T follicular helper cell (primary cell): ENCODE results near the gene TBX2.
A peak's percentile ranks its signal among the peaks of the same experiment; 100 is the strongest.

Experiments used
- DNase-seq: peaks from one replicate; pipeline ENCODE4 v3.0.0-alpha.2; 2020; ENCODE audit warnings: low read depth

TBX2 gene

DNA sequence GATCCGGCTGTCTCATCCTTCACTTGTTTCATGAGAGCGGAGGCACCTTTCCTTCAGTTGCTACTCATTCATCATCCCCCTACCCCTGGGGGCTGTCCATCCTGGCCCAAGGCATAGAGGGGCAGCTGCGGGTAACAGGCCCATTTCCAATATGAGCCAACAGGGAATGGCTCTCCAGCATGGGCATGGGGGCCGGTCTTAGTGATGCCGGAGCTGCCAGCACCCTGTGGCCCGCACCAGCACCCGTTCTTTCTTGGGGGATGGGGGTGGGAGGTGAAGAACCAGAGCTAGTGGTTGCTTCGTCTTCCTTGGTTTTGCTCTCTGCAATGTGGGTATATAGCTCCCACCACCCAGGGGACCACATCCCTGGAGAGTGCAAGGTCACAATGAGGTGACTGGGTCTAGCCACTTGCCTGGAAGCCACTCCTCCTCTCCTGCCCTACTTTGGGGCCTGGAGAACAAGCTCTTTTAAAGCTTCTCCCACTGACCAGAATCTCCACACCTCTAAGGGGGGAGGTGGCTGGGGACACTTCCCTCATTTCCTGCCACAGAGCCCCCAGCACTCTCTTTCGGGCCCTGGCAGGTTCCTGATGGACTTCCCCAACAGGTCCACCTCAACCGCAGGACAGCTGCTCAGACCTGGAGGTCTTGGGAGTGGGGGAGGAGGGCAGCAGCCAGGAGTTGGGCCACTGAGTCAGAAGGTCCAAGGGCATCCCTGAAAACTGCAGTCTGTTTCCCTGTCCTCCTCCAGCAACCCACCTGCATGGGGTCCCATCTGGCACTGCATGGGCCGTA, 11.9 kb upstream of the TBX2 start:
- DNase-seq = no peak

DNA sequence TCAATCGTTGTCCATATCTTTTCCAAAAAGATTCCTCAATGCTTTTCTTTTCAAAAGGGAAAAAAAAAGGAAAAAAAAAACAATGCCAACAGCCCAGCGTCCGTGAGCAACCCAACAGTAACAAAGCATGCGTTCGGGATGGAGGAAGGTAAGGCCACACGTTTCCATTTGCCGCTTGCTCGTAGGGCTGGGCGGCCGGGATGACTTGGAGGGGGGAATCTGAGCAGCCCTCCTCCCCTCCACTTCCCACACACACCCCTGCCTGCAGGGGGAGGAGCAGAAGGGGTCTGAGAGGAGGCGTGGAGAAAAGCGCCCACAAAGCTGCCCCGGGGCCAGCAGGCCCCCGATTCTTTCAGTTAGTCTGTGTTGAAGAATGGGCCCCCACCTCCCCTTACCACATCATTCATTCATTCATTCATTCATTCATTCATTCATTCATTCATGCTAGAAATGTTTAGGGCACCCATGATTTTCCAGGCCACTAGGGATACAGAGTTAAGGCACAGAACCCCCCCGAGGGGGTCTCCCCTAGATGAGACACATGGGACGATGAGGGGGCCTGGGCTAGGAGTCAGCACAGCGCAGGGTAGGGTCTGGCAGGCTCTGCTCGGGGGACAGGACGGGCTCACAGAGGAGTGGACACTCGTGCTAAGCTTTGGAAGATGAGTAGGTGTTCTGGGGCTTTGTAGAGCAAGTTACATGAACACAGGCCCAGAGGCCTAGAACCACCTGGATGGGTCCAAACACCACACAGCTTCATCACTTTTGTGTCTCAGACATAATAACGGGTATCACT, 10.9 kb upstream of the TBX2 start:
- DNase-seq = no peak

GRCh38 chr17:61389670-61390478, 9.8 kb upstream of the TBX2 start:
- DNase-seq = peak; percentile 17

DNA sequence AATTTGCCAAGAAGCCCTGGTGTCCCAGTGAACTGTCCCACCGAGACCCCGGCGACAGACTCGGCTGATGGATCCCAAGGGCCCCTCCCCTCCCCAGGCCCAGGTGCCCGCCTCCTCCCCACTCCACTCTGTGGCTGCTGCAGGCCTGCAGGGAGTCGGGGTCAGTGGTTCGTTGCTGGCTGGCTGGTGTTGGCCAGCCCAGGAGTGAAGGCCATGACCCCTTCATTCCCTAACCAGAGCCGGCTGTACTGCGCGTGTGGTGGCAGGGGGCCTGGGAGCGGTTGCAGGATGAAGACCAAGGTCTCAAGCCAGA, 9.2 kb upstream of the TBX2 start:
- DNase-seq = no peak

DNA sequence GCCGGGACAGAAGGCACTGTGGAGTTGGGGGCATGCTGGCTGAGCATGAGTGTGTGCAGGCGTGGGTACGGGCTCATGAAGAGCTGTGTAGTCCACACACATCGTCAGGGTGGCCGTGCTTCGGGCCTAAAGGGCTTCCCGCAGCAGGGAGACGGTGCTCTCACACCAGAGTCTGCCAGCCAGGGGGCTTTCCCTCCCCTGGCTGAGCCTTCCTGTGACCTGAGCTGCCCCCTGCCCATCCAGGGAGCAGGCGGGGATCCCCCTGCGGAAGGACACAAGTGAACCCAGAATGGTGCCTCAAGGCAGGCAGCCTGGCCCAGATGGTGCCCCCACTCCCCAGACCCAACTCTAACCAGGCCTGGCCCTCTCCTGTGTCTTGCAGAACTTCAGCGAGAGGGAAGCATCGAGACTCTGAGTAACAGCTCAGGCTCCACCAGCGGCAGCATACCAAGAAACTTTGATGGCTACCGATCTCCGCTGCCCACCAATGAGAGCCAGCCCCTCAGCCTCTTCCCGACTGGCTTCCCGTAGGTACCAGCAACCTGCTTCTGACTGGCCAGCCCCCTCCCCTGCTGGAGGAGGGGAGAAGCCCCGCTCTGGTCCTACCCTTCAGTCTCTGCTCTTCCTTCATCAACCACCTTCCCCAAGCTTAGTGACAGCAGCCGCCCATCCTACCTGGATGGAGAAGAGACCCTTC, 7.9 kb upstream of the TBX2 start:
- no peak for DNase-seq

GRCh38 chr17:61392679-61393078, 7.0 kb upstream of the TBX2 start:
- DNase-seq = no peak

DNA sequence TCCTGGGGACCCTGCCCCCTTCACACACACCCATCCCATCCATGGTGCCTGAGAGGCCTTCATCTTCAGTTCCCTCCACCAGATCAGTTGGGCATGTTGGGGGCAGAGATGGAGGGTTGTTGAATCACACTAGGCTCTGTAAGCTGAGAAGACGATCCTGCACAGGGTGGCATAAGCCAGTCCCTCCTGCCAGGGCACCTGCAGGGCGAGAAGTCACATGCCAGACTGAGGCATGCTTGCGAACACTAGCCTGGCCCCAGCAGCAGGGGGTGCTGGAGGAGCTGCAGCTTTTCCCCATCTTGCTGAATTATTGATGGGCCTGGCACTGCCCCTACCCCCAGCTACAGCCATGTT, 6.1 kb upstream of the TBX2 start:
- DNase-seq = no peak

- DNase-seq = no peak
These were observed 5.6 kb upstream of the TBX2 start for GRCh38 chr17:61393904-61394629.

DNA sequence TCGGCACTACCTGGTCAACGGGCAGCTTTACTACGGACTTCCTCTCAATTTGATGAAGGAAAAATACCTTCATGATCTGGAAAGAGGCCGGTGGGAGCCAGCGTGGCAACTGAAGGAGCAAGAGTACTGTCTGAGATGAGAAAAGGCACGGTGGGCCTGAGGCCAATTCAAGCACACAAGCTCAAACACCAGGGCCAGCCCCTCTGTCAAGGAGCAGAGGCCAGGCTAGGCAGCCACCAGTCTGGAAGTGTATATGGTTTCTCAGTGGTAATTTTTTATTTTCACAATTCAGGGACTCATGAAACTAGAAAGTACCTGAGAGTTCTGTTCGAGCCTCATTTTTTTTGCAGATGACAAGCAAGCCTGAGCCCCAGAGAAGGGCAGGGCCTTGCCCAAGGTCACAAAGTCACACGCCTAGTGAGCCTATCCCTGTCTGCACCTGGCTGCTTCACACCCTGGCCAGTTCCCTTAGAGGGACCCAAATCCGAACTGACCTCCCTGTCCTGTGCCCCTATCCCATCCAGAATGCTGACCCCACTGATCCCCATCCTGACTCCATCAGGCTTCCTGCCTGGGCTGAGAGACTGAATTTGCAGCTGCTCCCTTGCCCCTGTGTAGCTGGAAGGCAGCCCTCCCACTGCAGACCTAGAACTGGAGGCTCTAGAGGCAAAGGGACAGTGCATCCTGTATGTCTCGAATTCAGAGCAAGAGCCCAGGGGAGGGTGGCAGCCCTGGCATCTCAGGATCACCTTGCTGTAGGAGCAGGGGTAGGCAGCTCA, 4.8 kb upstream of the TBX2 start:
- DNase-seq = no peak

GRCh38 chr17:61395409-61395982, 4.1 kb upstream of the TBX2 start:
- DNase-seq = no peak

DNA sequence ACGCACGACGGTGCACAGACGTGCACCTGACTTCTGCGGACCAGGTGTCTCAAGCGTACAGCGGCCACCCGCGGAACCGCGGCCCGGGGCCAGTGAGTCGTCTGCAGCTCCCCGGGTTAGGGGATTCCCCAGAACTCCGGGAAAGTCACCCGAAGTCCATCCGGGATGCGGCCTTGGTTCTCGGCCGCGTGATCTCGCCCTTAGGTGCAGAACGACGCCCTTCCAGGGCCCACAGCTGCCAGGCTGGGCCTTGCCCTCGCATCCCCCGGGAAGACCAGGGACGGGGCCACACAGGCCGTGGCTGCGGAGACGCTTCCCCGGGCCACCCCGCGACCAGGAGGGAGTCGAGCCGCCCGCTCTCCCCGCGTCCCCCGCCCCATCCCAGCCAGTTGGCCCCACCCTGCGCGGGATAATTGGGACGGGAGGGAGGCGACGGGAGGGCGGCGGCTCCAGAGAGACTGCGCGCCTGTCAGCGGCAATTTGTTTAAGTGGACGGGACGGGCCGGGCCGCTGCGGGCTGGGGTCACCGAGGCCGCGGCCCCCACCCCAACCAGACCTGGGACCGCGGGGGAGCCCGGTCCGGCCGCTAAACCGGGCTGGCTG, 3.6 kb upstream of the TBX2 start:
- DNase-seq = no peak

GRCh38 chr17:61396586-61397085, 3.0 kb upstream of the TBX2 start:
- DNase-seq = no peak

- DNase-seq = no peak
These were observed 2.4 kb upstream of the TBX2 start for GRCh38 chr17:61397086-61397842.

DNA sequence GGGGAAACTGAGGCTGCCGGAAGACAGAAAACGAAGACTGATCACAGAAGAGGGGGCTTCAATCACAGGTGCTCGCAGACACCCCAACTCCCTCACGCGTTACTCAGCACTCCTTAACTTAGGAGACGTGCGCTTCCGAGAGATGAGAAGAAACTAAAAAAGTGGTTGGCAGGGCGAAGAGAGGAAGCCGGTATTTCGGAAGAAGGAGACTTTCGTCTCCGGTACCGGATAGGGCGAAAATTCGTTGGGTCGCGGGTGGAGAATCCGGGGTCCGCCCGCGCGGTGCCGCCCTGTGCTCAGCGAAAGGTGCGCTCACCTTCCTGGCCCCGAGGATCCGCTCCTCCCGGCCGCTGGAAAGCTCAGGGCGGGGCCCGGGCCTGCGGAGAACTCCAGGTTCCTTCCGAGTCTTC, 917 bp upstream of the TBX2 start:
- no peak for DNase-seq

DNA sequence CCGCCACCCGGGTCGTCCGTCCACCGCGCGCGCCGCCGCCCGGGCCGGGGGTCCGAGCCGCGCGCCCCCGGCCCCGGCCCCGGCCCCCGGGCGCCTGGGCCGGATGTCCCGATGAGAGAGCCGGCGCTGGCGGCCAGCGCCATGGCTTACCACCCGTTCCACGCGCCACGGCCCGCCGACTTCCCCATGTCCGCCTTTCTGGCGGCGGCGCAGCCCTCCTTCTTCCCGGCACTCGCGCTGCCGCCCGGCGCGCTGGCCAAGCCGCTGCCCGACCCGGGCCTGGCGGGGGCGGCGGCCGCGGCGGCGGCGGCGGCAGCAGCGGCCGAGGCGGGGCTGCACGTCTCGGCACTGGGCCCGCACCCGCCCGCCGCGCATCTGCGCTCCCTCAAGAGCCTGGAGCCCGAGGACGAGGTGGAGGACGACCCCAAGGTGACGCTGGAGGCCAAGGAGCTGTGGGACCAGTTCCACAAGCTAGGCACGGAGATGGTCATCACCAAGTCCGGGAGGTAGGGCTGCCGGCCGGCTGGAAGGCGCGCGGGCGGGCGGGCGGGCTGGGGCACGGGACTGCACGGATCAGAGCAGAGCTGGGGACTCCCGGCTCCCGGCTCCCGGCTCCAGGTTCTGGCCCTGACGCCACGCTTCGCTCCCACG, 548 bp downstream of the TBX2 start:
- no peak for DNase-seq

- no peak for DNase-seq
These were observed 1.2 kb downstream of the TBX2 start for GRCh38 chr17:61400717-61401388.

DNA sequence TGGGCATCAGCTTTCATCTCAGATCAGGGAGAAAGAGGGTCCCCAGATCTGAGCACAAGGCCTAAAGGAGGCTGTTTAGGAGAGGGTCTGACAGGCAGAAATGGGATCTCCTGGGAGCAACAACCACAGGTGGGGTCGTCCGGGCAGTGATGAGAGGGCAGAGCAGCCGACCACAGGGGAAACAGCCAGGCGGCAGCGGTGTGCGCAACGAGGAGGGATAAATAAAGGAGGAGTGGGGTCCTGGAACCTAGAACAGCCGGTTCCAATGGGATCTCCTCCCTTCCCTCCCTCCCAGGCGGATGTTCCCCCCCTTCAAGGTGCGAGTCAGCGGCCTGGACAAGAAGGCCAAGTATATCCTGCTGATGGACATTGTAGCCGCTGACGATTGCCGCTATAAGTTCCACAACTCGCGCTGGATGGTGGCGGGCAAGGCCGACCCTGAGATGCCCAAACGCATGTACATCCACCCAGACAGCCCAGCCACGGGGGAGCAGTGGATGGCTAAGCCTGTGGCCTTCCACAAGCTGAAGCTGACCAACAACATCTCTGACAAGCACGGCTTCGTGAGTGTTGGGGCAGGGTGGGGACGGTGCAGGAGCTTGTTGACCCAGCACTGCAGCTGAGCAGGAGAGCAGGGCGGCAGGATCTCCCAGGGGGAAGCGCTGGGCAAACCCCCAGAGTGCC, 1.9 kb downstream of the TBX2 start:
- DNase-seq = no peak
